Liver (tissue), 9 donors: Measurements from ENCODE around the gene AMOTL1. TPM values are rescaled to one million over a fixed set of nuclear protein-coding genes. Genes with fewer than 3 reads are reported as not detected.

Experiments used
- DNase-seq: peaks from one replicate; pipeline ENCODE4 v3.0.0-alpha.2; 2017; ENCODE audit warnings: low spot score
- H3K27ac ChIP-seq, 2 donors: one replicate each; pipeline ENCODE4 v1.7.0; 2013; ENCODE audit warnings: inconsistent platforms in 2 of 2, low read length in 2 of 2, control low read depth in 1 of 2, low read depth in 1 of 2, mild to moderate bottlenecking in 1 of 2
- H3K27me3 ChIP-seq, 4 donors: one replicate each; pipeline versions ENCODE4 v1.6.1 to v1.7.0; 2013; ENCODE audit warnings: low read length in 3 of 4, inconsistent platforms in 1 of 4, mild to moderate bottlenecking in 1 of 4, moderate library complexity in 1 of 4; ENCODE audit not compliant: control insufficient read depth in 4 of 4, insufficient read depth in 4 of 4
- H3K36me3 ChIP-seq, 4 donors: one replicate each; pipeline versions ENCODE4 v1.6.1 to v1.7.0; 2013; ENCODE audit warnings: low read length in 3 of 4, mild to moderate bottlenecking in 3 of 4, low read depth in 1 of 4, moderate library complexity in 1 of 4; ENCODE audit not compliant: control insufficient read depth in 4 of 4, insufficient read depth in 3 of 4
- H3K4me1 ChIP-seq, 4 donors: one replicate each; pipeline versions ENCODE4 v1.6.1 to v1.7.0; 2013; ENCODE audit warnings: low read length in 3 of 4, mild to moderate bottlenecking in 3 of 4, moderate library complexity in 1 of 4; ENCODE audit not compliant: control insufficient read depth in 4 of 4, insufficient read depth in 4 of 4
- H3K4me3 ChIP-seq, 3 donors: one replicate each; pipeline versions ENCODE4 v1.6.1 to v1.7.0; 2013; ENCODE audit warnings: low read length in 3 of 3, control low read depth in 1 of 3, low read depth in 1 of 3, mild to moderate bottlenecking in 1 of 3
- H3K9ac ChIP-seq, 2 donors: one replicate each; pipeline ENCODE4 v1.7.0; 2013; ENCODE audit warnings: low read length in 2 of 2, mild to moderate bottlenecking in 2 of 2, moderate library complexity in 2 of 2, control low read depth in 1 of 2, low read depth in 1 of 2
- H3K9me3 ChIP-seq, 4 donors: one replicate each; pipeline versions ENCODE4 v1.6.1 to v1.7.0; 2013; ENCODE audit warnings: low read length in 3 of 4; ENCODE audit not compliant: control insufficient read depth in 4 of 4
- CTCF ChIP-seq: fragments of 150-350 bp; IDR thresholded peaks from 2 replicates; pipeline ENCODE4 v1.5.1; 2017; ENCODE audit warnings: improper control_type of control experiment, low read depth, low read length; ENCODE audit not compliant: missing input control
- FOXA1 ChIP-seq: IDR thresholded peaks from 2 replicates; pipeline ENCODE4 v1.6.1; 2016; ENCODE audit warnings: antibody characterized with exemption
- GABPA ChIP-seq, 2 donors: IDR thresholded peaks in 1 of 2; conservative IDR thresholded peaks in 1 of 2; 2 replicates each; pipeline ENCODE4 v1.6.1; 2016; ENCODE audit warnings: antibody characterized with exemption in 2 of 2, mild to moderate bottlenecking in 1 of 2, moderate library complexity in 1 of 2
- HNF4A ChIP-seq, 2 donors: conservative IDR thresholded peaks; 2 replicates each; pipeline ENCODE4 v1.6.1; 2016; ENCODE audit warnings: antibody characterized with exemption in 2 of 2, mild to moderate bottlenecking in 2 of 2
- HNF4G ChIP-seq: IDR thresholded peaks from 2 replicates; pipeline ENCODE4 v1.6.1; 2016; ENCODE audit warnings: antibody characterized with exemption
- JUND ChIP-seq, 2 donors: IDR thresholded peaks; 2 replicates each; pipeline ENCODE4 v1.6.1; 2016; ENCODE audit warnings: antibody characterized with exemption in 2 of 2
- RAD21 ChIP-seq, 2 donors: IDR thresholded peaks; 2 replicates each; pipeline ENCODE4 v1.6.1; 2016; ENCODE audit warnings: antibody characterized with exemption in 2 of 2, mild to moderate bottlenecking in 2 of 2
- REST ChIP-seq: IDR thresholded peaks from 2 replicates; pipeline ENCODE4 v1.6.1; 2016; ENCODE audit warnings: antibody characterized with exemption, mild to moderate bottlenecking
- RXRA ChIP-seq, 2 donors: IDR thresholded peaks; 2 replicates each; pipeline ENCODE4 v1.6.1; 2017 to 2018; ENCODE audit warnings: antibody characterized with exemption in 2 of 2, mild to moderate bottlenecking in 1 of 2
- SP1 ChIP-seq: IDR thresholded peaks from 2 replicates; pipeline ENCODE4 v1.6.1; 2018; ENCODE audit warnings: antibody characterized with exemption, mild to moderate bottlenecking
- TAF1 ChIP-seq: conservative IDR thresholded peaks from 2 replicates; pipeline ENCODE4 v1.6.1; 2016; ENCODE audit warnings: antibody characterized with exemption, mild to moderate bottlenecking
- YY1 ChIP-seq: IDR thresholded peaks from 2 replicates; pipeline ENCODE4 v1.6.1; 2016; ENCODE audit warnings: antibody characterized with exemption, mild to moderate bottlenecking
- ZBTB33 ChIP-seq: IDR thresholded peaks from 2 replicates; pipeline ENCODE4 v1.6.1; 2016; ENCODE audit warnings: antibody characterized with exemption
- WGBS: extraction: QIAGEN DNeasy Blood & Tissue Kit; methylation state at CpG from one replicate; pipeline ENCODE4 v1.1.7; 2013; 5-methylcytosine and 5-hydroxymethylcytosine counted together
- polyA plus RNA-seq, 2 donors: library from polyadenylated mRNA; stranded (reverse) in 1 of 2; unstranded in 1 of 2; fragments of 200-250 nt in 1 of 2; fragments of >200 nt in 1 of 2; fragmentation: Nextera tagmentation in 1 of 2; extraction: Ambion mirVana in 1 of 2; gene quantifications; one replicate each; pipeline versions ENCODE4 v1.2.1 to v1.2.3, GENCODE V29; 2013 to 2015
- total RNA-seq, 2 donors: library from RNA; depleted of rRNA; stranded (reverse); fragments of >200 nt; gene quantifications; one replicate each; pipeline ENCODE4 v1.2.3, GENCODE V29; 2014
- donor health status: healthy.
- donor health status: healthy.
- donor health status: healthy.
- donor health status: healthy.
- donor health status: healthy.

Gene AMOTL1
- total and polyA plus RNA-seq, 4 donors: 2.2 to 29.5 (median 7.2) TPM

DNA sequence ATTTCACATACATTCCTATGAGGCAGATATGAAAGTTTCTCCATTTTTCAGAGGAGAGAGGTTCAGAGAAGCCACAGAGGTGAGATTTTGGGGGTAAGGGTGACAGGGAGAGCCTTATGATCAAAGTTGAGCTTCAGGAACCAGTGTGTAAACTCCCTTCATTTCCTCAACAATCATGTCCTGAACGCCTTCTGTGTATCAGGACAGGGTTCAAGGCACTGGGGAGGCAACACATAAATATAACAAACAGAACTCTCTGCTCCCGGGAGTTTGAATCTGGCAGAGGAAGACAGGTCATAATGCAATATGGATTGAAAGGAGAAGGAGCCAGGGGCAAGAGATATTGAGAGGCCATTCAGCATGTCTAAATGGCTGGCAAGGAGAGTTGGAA, 28.0 kb downstream of the AMOTL1 start:
- Histone ChIP-seq H3K4me3 (peak overlapping the region; percentile 51 to 76 (median 73)), H3K4me1 (peaks cover 2 to 57% (median 39%) of the 10 kb centered on the region in 4 donors), H3K9ac (peak overlapping the region in 1 of 2 donors; percentile 12), H3K9me3 (no peaks in the 10 kb centered on the region), H3K36me3 (peaks cover 0 to 5% (median 2%) of the 10 kb centered on the region in 4 donors), H3K27ac (peak overlapping the region; percentile 71 to 77), H3K27me3 (no peaks in the 10 kb centered on the region)
- TF ChIP-seq RAD21 (IDR thresholded peaks at IDR 0.05) (no peak), HNF4A (conservative IDR thresholded peaks at IDR 0.05) (peak in 1 of 2 donors; percentile 27), YY1 (peak; percentile 5)
- DNase-seq: no peak
- 33% methylated on average over 2 of the region's 2 CpGs for WGBS

GRCh38 chr11:94796863-94797262, 28.7 kb downstream of the AMOTL1 start:
- DNase-seq: no peak
- Histone ChIP-seq H3K27me3 (no peaks in the 10 kb centered on the region), H3K36me3 (peaks cover 0 to 5% (median 2%) of the 10 kb centered on the region in 4 donors), H3K4me1 (peaks cover 2 to 63% (median 44%) of the 10 kb centered on the region in 4 donors), H3K27ac (peak overlapping the region; percentile 12 to 26), H3K9ac (no peak overlapping the region), H3K4me3 (peak overlapping the region; percentile 17 to 51 (median 19)), H3K9me3 (no peaks in the 10 kb centered on the region)
- 61% methylated on average over 4 of the region's 4 CpGs for WGBS
- TF ChIP-seq FOXA1: no peak
- peak in 1 of 2 donors; percentile 50 for TF ChIP-seq JUND (IDR thresholded peaks at IDR 0.05)

DNA sequence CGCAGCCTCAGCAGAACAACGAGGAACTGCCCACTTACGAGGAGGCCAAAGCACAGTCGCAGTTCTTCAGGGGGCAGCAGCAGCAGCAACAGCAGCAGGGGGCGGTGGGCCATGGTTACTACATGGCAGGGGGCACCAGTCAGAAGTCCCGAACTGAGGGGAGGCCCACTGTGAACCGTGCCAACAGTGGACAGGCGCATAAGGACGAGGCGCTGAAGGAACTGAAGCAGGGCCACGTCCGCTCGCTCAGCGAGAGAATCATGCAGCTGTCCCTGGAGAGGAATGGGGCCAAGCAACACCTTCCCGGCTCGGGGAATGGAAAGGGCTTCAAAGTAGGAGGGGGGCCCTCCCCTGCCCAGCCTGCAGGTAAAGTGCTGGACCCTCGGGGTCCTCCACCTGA, 31.6 kb downstream of the AMOTL1 start:
- 96% methylated on average over 17 of the region's 17 CpGs for WGBS
- H3K4me1 ChIP-seq: peaks cover 6 to 66% (median 41%) of the 10 kb centered on the region in 4 donors
- TF ChIP-seq TAF1: no peak
- no peak for TF ChIP-seq CTCF
- no peak for TF ChIP-seq JUND (IDR thresholded peaks at IDR 0.05)
- no peak for TF ChIP-seq RAD21 (IDR thresholded peaks at IDR 0.05)
- TF ChIP-seq GABPA (IDR thresholded peaks at IDR 0.05 in 1 of 2, conservative IDR thresholded peaks at IDR 0.05 in 1 of 2): no peak
- no peak for DNase-seq
- peaks cover 1 to 15% (median 7%) of the 10 kb centered on the region in 4 donors for H3K36me3 ChIP-seq
- no peak overlapping the region for H3K4me3 ChIP-seq
- no peak overlapping the region for H3K9ac ChIP-seq
- H3K27ac ChIP-seq: no peak overlapping the region
- no peaks in the 10 kb centered on the region for H3K9me3 ChIP-seq
- no peaks in the 10 kb centered on the region for H3K27me3 ChIP-seq

- no peaks in the 10 kb centered on the region for H3K27me3 ChIP-seq
- DNase-seq: no peak
- H3K4me1 ChIP-seq: peaks cover 7 to 68% (median 45%) of the 10 kb centered on the region in 4 donors
- H3K9me3 ChIP-seq: no peaks in the 10 kb centered on the region
- H3K27ac ChIP-seq: peak overlapping the region in 1 of 2 donors; percentile 1
- H3K36me3 ChIP-seq: peaks cover 1 to 15% (median 7%) of the 10 kb centered on the region in 4 donors
- H3K4me3 ChIP-seq: no peak overlapping the region
- H3K9ac ChIP-seq: no peak overlapping the region
- 29% methylated on average over 1 of the region's 1 CpG for WGBS
- TF ChIP-seq HNF4G: no peak
- TF ChIP-seq ZBTB33: no peak
- peak; percentile 21 to 47 for TF ChIP-seq HNF4A (conservative IDR thresholded peaks at IDR 0.05)
- TF ChIP-seq CTCF: peak; percentile 7
- TF ChIP-seq YY1: peak; percentile 59
- TF ChIP-seq RAD21 (IDR thresholded peaks at IDR 0.05): peak; percentile 26 to 41
- TF ChIP-seq SP1: no peak
- TF ChIP-seq JUND (IDR thresholded peaks at IDR 0.05): no peak
- TF ChIP-seq FOXA1: no peak
- no peak for TF ChIP-seq REST
- TF ChIP-seq RXRA (IDR thresholded peaks at IDR 0.05): peak; percentile 26 to 67
Measured at GRCh38 chr11:94800414-94800813, 32.3 kb downstream of the AMOTL1 start.
